K562 (cell line): ENCODE data around the gene KLHDC10. TPM values are rescaled to one million over a fixed set of nuclear protein-coding genes. Genes with fewer than 3 reads are reported as not detected.
A peak's percentile ranks its signal among the peaks of the same experiment; 100 is the strongest.

Experiments
- BCL6 ChIP-seq: fragments of 250-450 bp; sonication (Bioruptor Pico); IDR thresholded peaks from 2 replicates; pipeline ENCODE4 v1.4.0; 2020
- BCOR ChIP-seq: fragments of 450-650 bp; IDR thresholded peaks from 2 replicates; pipeline ENCODE4 v1.6.1; 2016
- RBFOX2 ChIP-seq: fragments of 200-400 bp; formaldehyde crosslinking; IDR thresholded peaks from 2 replicates; pipeline ENCODE4 v1.6.1; 2017; ENCODE audit warnings: low read depth, mild to moderate bottlenecking, low read length, moderate library complexity
- RBM22 ChIP-seq: fragments of 200-400 bp; formaldehyde crosslinking; IDR thresholded peaks from 2 replicates; pipeline ENCODE4 v1.6.1; 2018; ENCODE audit warnings: low read length, low read depth; ENCODE audit not compliant: poor library complexity, severe bottlenecking
- SUPT5H ChIP-seq: fragments of 450-650 bp; IDR thresholded peaks from 2 replicates; pipeline ENCODE4 v1.6.1; 2016
- U2AF2 ChIP-seq: fragments of 200-400 bp; formaldehyde crosslinking; optimal IDR thresholded peaks from 2 replicates; pipeline ENCODE3; 2017; ENCODE audit warnings: low read depth, mild to moderate bottlenecking, low read length
- YBX1 ChIP-seq: fragments of 450-650 bp; IDR thresholded peaks from 2 replicates; pipeline ENCODE4 v1.7.1; 2016; ENCODE audit warnings: mild to moderate bottlenecking
- ZFP36 ChIP-seq: fragments of 150-350 bp; IDR thresholded peaks from 2 replicates; pipeline ENCODE4 v1.6.1; 2018; ENCODE audit warnings: low read length, low read depth; ENCODE audit not compliant: partially characterized antibody
- ZNF121 ChIP-seq: sonication (generic); formaldehyde crosslinking; conservative IDR thresholded peaks from 2 replicates; pipeline ENCODE4 v1.8.0; 2022; ENCODE audit warnings: missing genetic modification reagents
- ZNF184 ChIP-seq: sonication (generic); formaldehyde crosslinking; IDR thresholded peaks from 2 replicates; pipeline ENCODE4 v1.5.0; 2020; ENCODE audit warnings: missing genetic modification reagents
- ZNF766 ChIP-seq: fragments of 200-800 bp; sonication (Bioruptor generic); conservative IDR thresholded peaks from 2 replicates; pipeline ENCODE4 v1.6.1; 2016; ENCODE audit warnings: missing genetic modification characterization, missing compliant biosample characterization
- polyA plus RNA-seq, 8 experiments: library from polyadenylated mRNA; depleted of rRNA in 4 of 8; stranded (reverse) in 5 of 8; unstranded in 3 of 8; fragments of >200 nt; fragmentation: Nextera tagmentation in 2 of 8; fragmentation: Illumina TruSeq in 1 of 8; extraction: Ambion mirVana in 2 of 8; extraction: Trizol in 1 of 8; gene quantifications; 2 replicates each; pipeline versions ENCODE4 v1.2.1 to v1.2.3, GENCODE V29; 2011 to 2014; ENCODE audit warnings: inconsistent platforms in 1 of 8, missing spikeins in 1 of 8
- total RNA-seq, 7 experiments: library from RNA; depleted of rRNA in 6 of 7; stranded (reverse); fragments of >200 nt in 6 of 7; fragmentation: Illumina TruSeq in 2 of 7; extraction: Trizol in 2 of 7; gene quantifications; 2 replicates each; pipeline versions ENCODE4 v1.2.1 to v1.2.3, GENCODE V29; 2011 to 2021; ENCODE audit warnings: low replicate concordance in 1 of 7
- TF ChIP-seq, protein P1 (sequence below), 3 experiments: fragments of 200-800 bp in 1 of 3; fragments of 250-450 bp in 1 of 3; fragments of 450-650 bp in 1 of 3; sonication (Bioruptor Pico) in 1 of 3; sonication (Bioruptor generic) in 1 of 3; formaldehyde crosslinking in 1 of 3; IDR thresholded peaks; 2 replicates each; pipeline versions ENCODE4 v1.6.1 to v1.8.0; 2016 to 2022; ENCODE audit warnings: mild to moderate bottlenecking in 2 of 3, missing genetic modification characterization in 2 of 3, missing compliant biosample characterization in 1 of 3, moderate library complexity in 1 of 3

KLHDC10 gene
- total and polyA plus RNA-seq, 9 of the 15 experiments (the other 6 are each of a cell fraction or from before 2014, with no cell fraction given): 9.8 to 80.5 (median 31.4) TPM

DNA sequence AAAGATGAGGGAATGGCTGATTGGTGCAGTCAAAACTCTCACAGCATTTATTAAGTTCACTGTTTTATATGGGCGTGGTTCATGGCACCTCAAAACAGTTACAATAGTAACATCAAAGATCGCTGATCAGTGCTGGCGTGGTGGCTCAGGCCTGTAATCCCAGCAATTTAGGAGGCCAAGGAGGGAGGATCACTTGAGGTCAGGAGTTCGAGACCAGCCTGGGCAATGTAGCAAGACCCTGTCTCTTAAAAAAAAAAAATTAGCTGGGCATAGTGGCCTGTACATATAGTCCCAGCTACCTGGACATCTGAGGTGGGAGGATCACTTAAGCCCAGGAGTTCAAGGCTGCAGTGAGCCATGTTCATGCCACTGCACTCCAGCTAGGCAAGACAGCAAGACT is 48.5 kb downstream of the KLHDC10 start (continued):
- no peak for TF ChIP-seq RBM22
- no peak for TF ChIP-seq ZNF766 (CRISPR knock-in tag)
- no peak for TF ChIP-seq ZNF184 (CRISPR knock-in tag)
- TF ChIP-seq BCOR: peak; percentile 12; the same call in 1 of the 2 replicates
- TF ChIP-seq RBFOX2: no peak
- TF ChIP-seq, protein P1, sequence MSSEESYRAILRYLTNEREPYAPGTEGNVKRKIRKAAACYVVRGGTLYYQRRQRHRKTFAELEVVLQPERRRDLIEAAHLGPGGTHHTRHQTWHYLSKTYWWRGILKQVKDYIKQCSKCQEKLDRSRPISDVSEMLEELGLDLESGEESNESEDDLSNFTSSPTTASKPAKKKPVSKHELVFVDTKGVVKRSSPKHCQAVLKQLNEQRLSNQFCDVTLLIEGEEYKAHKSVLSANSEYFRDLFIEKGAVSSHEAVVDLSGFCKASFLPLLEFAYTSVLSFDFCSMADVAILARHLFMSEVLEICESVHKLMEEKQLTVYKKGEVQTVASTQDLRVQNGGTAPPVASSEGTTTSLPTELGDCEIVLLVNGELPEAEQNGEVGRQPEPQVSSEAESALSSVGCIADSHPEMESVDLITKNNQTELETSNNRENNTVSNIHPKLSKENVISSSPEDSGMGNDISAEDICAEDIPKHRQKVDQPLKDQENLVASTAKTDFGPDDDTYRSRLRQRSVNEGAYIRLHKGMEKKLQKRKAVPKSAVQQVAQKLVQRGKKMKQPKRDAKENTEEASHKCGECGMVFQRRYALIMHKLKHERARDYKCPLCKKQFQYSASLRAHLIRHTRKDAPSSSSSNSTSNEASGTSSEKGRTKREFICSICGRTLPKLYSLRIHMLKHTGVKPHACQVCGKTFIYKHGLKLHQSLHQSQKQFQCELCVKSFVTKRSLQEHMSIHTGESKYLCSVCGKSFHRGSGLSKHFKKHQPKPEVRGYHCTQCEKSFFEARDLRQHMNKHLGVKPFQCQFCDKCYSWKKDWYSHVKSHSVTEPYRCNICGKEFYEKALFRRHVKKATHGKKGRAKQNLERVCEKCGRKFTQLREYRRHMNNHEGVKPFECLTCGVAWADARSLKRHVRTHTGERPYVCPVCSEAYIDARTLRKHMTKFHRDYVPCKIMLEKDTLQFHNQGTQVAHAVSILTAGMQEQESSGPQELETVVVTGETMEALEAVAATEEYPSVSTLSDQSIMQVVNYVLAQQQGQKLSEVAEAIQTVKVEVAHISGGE (CRISPR knock-in tag; IDR thresholded peaks at IDR 0.05): no peak
- TF ChIP-seq ZFP36: no peak
- TF ChIP-seq YBX1: no peak
- TF ChIP-seq BCL6 (CRISPR knock-in tag): no peak
- TF ChIP-seq U2AF2: no peak
- 0 out of 2 replicates have a peak, but pooled peaks have one; percentile 6 for TF ChIP-seq SUPT5H
- peak; percentile 97 for TF ChIP-seq ZNF121 (CRISPR knock-in tag)
